GM21723 (cell line): ENCODE measurements around the gene MAB21L1.

ENCODE experiments used
- ATAC-seq: cut with Tn5 transposase; IDR thresholded peaks from one replicate; pipeline ENCODE4 v1.9.1; 2021; ENCODE audit warnings: mild to moderate bottlenecking, moderate library complexity; ENCODE audit not compliant: unreplicated experiment

MAB21L1 gene

DNA sequence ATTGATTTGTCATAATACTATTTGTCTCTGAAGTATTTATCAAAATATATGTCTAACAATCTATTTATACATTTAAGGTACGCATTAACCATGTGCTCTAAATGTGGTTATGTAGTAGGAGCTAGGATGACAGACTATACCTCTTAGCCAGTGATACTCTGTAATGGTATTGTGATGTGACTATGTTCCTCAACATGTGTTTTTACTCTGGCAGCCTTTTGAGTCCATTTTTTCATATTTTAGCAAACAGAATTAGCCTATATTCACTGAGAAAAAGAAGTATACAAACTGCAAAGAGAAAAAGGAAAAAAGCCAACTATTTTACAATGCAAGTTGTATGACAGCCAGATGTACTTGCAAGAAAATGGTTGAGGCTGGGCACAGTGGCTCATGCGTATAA is 26.7 kb downstream of the MAB21L1 start:
- no peak for ATAC-seq

DNA sequence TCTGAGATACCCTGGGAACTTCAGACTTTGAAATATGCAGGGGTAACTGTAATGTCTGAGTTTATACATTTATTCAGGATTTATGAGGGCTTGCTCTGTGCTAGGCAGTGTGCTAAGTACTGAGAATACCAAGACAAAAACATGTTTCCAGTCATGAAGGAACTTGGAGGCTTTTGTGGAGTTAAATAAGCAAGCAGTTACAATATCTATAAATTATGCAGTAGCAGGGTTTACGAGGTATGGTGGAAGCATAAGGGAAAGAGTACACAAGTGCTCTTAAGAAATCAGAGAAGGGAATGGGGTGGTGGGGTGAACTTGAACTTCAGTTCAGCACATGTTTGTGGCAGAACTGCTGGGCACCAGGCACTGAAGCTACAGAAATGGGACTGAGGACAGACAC is 28.0 kb downstream of the MAB21L1 start:
- no peak for ATAC-seq
